ENCODE data around the gene ATG16L2.
"Not testable (repeated sequence)": the region's sequence is repeated elsewhere in the genome, so short reads cannot be mapped to it uniquely, and the experiment has no call there.

ATG16L2 gene

DNA sequence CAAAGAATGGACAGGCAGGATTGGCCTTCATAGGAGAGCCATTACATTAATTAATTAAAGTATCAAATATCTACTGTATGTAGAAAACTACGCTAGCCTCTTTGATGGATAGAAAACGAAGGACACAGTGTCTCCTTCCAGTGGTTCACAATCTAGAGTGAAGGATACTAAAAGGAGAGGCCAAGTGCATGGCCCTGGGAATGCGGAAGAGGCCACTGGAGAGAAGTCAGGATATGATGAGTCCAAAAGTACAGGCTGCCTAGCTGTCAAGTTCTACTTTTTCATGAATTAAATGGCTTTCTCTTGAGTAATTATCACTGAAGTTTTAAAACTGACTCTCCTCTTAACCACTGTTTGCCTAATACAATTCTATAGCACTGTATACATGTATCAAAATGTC, 41.9 kb downstream of the ATG16L2 start:
- DNase-seq: no peak

- DNase-seq: no peak
These were observed 42.5 kb downstream of the ATG16L2 start for GRCh38 chr11:72856551-72857345.

DNA sequence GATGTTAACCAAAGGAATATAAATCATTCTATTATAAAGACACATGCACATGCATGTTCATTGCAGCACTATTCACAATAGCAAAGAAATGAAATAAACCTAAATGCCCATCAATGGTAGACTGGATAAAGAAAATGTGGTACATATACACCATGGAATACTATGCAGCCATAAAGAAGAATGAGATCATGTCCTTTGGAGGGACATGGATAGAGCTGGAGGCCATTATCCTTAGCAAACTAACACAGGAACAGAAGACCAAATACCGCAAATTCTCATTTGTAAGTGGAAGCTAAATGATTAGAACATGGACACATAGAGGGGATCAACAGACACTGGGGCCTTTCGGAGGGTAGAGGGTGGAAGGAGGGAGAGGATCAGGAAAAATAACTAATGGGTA, 44.1 kb downstream of the ATG16L2 start:
- not testable (repeated sequence) for DNase-seq

- DNase-seq: no peak
These were observed 44.9 kb downstream of the ATG16L2 start for GRCh38 chr11:72859126-72859525.

DNA sequence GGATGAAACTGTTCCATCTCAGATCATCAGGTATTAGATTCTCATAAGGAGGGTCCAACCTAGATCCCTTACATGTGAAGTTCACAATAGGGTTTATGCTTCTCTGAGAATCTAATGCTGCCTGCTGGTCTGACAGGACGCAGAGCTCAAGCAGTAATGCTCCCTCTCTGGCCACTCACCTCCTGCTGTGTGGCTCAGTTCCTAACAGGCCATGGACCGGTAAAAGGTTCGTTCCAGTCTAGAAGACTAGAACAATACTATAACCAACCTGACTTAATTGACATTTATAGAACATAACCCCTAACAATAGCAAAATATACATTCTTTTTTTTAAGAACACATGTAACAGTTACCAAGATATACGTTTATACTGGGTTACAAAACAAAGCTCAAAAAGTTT, 45.8 kb downstream of the ATG16L2 start:
- no peak for DNase-seq

DNA sequence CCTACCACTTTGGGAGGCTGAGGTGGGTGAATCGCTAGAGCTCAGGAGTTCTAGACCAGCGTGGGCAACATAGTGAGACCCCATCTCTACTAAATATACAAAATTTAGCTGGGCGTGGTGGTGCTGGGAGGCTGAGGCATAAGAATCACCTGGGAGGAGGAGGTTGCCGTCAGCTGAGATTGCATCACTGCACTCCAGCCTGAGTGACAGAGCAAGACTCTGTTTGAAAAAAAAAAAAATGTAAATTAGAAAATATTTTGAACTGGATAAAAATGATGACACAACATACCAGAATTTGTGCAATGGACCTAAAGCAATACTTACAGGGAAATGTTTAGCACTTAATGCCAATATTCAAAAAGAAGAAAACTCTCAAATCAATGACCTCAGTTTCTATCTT, 46.4 kb downstream of the ATG16L2 start:
- no peak for DNase-seq

GRCh38 chr11:72863091-72863490, 48.9 kb downstream of the ATG16L2 start:
- no peak for DNase-seq

GRCh38 chr11:72863916-72864315, 49.7 kb downstream of the ATG16L2 start:
- no peak for DNase-seq

DNA sequence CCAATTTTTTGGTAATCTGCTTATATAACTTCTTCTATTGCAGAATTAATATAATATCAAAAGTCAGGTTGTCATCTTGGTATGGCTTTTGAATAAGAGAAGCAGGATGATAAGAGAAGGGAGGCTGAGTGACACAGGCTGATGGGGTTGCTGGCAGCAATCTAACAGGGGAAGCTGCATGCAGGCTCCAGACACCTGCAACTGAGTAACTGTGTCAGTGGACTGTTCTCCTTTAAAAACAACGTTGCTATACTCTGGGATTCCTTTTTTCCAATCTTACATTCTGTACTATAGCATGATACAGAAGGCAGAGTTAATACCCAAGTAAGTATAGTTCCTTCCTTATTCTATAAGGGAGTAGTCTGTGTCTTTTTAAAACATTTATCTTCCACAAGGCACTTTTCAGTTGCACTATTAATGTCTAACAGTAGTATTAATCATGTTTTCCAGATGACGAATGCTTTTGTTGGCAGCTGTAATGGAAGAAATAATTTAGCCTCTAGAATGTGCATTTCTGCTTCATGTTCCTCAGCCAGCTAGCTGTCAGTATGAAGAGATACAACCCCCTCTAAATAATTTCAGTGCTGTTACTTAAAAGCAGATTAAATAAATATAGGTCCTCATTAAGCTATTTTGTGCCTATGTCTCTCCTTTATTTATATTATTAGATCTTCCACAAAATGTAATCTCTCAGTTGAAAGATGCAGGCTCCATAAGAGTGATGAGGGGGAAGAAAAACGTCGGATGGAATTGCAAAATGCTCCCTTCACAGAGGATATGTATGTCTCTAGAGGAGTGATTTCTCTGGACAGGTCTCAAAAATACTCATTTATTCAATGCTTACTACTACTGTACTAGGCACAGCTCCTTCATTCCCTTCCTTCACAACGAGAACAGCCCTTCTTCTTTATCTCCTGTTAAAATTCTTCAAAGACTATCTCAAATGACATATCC, 50.8 kb downstream of the ATG16L2 start:
- no peak for DNase-seq

DNA sequence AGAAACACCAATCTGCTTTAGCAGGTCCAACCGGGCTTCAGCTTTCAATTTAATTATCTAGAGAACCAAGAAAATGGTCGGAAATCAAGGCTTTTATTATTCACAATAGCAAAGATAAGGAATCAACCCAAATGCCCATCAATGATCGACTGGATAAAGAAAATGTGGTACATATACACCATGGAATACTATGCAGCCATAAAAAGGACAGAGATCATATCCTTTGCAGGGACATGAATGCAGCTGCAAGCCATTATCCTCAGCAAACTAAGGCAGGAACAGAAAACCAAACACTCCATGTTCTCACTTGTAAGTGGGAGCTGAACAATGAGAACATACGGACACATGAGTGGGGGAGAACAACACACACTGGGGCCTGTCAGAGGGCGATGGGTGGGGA, 53.8 kb downstream of the ATG16L2 start:
- no peak for DNase-seq

DNA sequence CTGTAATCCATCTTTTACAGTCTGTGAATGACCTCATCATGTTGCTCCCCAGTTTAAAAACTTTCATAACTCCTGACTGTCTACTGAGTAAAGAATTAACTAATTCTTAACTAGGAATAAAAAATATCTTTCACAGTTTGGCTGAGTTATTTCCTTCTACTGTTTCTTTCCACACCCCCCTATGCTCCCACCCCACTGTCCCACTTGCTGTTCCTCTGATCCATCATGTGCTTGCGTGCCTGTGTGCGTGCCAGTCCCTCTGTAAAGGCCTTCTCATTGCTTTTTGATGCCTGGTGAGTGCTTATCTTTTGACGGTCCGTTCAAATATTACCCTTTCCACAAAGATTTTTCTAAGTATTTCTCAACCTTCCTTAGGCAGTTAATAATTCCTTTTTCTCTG, 55.6 kb downstream of the ATG16L2 start:
- DNase-seq: no peak

DNA sequence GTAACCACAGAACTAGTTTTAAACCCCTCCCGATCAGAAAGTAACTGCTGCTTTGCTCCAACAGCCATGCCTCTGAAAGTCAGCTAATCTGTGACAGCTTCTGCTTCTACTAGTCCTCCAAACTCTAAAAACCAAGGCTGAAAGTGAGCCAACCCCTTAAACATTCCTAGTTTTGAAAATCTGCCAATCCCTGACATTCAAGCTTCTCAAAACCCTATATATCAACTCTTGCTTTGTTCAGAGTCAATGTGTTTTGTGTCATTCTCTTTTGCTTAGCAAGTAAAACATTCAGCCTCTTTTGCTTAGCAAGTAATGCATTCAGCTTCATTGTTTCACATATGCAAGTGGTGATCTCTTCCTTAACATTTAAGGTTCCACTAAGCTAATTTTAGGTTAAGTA, 56.9 kb downstream of the ATG16L2 start:
- DNase-seq: no peak

GRCh38 chr11:72872012-72872411, 57.8 kb downstream of the ATG16L2 start:
- no peak for DNase-seq

GRCh38 chr11:72875736-72876135, 61.5 kb downstream of the ATG16L2 start:
- no peak for DNase-seq

DNA sequence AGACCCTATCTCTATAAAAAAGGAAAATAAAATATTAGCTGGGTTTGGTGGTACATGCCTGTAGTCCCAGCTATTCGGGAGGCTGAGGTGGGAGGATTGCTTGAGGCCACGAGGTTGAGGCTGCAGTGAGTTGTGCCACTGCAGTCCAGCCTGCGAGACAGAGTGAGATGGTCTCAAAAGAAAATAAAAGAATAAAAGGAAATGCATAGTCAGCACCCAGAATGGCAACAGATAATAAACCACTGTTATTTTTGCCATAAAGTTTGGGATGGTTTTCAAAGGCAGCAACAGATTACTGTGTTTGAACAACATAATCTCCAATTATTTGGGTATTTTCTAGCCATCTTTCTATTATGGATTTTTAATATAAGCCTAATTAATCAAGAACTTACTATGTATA, 61.9 kb downstream of the ATG16L2 start:
- DNase-seq: no peak
